CD4-positive, alpha-beta T cell treated with Interleukin-10 for 1 hour (primary cell): Measurements from ENCODE around the gene HOXA10.

Experiments used
- DNase-seq: peaks from one replicate; pipeline ENCODE4 v3.0.0-alpha.2; 2020

Gene HOXA10

DNA sequence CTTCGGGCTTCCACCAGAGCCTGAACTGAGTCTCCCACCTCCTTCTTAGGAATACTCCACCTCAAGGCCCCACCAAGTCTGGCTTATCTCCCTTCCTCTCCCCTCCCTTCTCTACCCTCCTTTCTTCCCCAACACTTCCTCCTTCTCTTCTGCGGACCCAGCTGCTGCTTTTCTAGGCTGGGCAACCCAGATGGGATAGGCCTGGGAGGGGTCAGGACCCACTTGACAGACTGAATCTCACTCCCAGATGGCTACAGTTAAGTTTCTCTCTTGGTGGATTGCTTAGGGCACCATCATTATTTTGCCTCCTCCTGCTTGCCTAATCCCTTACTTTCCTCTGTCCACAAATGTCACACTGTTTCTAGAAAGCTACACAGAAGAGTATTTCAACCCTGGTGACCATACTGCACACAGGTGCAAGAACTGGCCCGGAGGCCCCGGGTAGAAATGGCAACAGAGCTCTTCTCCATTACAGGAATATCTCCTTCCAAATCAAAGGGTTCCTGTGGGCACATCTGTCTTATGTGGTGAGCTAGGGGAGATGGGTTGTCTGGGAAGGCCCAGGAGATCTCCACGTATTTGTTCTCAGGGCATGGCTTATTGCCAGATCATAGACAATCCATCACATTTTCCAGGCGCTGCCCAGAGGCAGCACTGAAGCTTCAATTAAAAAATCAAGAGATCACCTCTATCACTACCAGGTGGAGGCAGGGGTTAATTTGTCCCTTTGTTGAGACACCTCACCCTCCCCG lies 16.1 kb upstream of the HOXA10 start:
- no peak for DNase-seq

DNA sequence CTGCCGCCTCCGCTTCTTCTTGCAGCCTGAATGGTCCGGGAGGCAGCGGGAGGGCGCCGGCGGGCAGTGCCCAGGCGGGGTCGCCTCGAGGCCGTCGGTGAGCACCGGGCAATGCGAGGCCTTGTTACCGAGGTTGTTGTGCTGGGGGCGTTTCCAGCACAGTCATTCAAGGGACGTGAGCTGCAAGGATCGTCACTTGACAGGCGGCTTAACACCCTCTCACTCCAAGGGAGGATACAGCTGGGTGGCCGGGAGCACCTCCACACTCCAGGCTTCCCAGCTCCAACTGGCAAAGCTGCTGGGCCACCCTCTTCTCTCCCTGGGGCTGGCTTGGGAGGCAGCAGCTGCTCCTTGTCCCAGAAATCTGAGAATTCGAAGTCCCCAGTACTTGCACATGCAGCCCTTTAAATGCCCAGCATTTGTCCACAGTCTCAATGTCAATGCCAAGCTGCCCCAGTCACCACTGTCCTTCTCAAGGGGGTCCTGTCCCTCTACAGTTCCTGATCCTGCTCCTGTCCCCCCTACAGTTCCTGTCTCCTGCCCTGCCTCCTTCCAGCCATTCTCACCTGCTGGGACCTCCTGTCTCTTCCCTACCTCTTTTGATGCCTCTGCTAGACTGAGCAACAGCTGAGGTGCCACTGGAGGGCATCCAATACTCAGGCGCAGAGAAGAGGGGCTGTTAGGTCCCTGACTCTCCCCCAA lies 15.3 kb upstream of the HOXA10 start:
- DNase-seq, result no peak

DNA sequence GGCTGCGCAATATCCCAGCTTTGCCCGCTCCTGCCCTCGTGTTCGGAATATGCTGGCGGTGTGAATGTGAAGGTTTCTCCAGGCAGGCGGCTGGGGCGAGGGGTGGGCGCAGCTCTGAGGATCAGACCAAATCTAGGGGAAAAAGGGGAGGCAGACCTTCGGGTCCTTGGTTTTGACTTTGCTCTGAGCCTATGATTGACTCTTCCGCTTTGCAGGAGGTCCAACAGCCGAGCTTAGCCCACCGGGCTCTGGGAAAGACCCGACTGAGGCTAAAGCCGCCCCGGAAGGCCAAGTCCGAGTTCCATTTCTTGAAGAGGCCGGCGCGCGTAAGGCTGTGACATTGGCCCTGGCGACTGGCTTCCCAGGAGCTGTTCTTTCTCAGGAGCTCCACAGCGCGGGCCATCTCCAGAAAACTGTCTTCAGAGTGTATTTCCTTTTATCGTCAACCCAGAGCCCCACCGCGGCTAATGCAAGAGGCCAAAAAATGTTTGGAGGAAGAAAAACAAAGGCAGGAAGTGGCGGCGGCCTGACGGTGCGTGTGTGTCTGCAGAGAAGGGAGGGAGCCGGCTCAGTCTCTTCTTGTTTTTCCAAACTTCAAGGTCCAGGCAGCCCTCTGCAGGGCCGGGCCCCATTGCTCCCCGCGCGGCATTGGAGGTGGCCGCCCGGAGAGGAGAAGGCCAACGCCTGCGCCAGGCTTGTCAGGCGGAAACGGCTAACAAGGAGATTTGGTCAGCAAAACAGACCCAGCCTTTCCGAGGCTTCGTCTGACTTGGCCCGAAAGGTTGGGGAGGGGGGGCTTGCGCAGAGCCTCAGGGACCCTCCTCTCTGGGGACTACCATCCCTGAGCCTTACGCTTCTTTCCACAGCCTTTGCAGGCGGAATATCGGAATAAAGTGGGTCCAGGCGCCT lies 14.5 kb upstream of the HOXA10 start:
- DNase-seq, result peak; percentile 41

DNA sequence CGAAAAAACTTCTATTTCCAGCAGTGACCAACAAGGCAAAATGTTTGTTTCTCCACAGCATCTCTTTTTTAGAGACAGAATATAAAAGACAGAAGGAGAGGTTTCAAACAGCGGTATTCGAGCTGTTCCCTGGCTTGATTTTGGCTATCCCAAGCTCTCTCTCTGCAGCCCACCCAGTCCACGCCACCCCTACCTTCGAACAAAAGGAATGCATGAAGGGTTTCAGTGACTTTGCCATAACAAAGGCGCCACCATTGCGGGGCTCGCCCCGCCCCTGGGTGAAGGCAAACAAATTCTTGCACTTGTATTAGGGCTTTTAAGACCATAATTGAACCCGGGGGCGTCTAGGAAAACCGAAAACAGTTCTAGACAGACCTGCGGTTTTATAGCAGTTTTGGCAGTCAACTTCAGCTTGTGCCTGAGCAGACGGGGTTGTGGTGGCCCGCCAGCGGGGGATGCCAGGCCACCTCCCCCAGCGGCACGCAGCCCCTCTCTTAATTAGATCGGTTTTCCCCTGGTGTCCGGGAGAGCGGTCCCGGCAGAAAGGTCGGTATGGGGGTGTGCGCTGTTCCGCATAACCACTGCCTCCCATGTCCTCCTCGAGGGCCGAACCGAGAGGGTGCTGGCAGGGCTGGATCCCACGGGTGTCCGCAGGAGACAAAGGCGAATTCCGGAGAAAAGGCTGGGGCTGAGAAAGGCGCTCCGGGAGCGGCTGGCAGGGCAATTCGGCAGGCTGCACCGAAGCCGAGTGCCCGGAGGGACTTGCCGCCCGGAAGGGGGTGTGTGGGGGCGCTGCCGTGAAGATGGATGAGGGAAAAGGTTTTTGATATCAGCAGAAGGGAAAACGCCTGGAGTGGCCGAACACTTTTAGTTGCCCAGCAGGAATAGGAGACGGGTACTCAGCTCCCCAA lies 13.6 kb upstream of the HOXA10 start:
- no peak for DNase-seq

DNA sequence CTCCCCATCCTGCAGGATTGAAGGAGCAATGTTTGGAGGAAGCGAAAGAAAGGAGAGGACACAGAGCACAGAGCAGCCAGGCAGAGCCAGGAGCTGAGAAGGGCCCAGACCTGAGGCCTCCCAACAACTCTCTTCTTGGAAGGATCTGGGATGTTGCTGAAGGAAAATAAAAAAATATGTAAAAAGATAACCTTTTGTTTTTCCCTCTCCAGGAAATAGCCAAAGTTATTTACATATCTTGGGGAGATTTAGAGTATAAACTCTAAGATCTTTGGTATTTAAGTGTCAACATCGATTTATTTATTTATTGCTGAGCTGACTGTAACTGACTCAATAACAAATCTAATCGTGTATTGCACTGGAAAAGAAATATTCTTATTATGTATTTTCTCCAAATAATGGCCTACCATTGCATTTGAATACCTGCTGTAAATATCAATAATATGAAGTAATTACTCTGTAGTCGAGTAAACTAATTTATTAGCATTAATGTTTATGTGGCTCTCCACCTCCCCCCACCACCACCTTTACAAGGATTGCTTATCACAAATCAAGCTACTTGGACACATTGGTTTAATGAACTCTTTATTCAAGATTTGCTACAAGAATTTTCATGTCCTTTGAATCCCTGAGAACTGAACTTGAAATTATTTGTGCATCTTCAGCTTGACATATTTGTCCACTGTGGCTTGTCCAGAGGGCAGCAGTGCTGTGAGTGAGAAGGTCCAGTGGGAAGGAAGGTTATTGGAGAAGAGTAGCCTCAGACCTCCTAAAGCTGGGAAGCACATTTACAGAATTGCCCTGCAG lies 12.8 kb upstream of the HOXA10 start:
- no peak for DNase-seq

DNA sequence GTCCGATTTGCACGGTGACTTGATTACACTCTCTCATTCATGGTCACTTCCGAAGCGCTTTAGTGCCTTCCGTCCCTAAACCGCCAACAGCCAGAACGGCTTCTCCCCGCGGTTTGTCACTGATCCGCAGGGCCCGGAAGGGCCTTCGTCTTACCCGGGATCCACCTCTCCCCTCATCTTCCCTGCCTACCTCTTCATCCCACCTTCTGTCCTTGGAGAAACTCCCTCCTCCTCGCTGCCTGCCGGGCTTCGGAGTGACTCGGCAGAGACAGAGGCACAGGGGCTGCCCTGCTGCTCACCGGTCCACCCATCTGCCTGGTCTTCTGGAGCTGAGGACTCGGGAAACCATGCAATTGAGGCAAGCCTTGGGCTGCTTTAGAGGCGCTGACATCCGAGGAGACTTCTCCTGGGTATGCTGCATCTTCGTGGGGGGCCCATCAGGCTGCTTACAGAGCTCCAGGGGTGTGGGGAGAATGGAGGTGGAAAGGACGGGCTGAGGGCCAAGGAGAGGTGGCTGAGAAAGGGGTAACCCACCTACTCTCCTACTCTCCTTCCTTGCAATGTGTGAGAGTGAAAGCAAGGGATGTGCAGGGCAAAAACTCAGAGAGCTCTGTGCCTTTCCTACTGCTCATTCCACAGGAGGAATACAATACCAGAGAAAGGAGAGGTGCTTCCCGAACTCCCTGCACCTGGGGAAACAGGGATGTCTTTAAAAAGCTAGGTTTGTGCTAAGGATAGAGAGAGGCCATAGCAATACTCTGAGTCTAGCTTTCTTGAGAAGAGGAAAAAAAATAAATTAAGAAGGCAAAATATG lies 11.9 kb upstream of the HOXA10 start:
- DNase-seq, result no peak

DNA sequence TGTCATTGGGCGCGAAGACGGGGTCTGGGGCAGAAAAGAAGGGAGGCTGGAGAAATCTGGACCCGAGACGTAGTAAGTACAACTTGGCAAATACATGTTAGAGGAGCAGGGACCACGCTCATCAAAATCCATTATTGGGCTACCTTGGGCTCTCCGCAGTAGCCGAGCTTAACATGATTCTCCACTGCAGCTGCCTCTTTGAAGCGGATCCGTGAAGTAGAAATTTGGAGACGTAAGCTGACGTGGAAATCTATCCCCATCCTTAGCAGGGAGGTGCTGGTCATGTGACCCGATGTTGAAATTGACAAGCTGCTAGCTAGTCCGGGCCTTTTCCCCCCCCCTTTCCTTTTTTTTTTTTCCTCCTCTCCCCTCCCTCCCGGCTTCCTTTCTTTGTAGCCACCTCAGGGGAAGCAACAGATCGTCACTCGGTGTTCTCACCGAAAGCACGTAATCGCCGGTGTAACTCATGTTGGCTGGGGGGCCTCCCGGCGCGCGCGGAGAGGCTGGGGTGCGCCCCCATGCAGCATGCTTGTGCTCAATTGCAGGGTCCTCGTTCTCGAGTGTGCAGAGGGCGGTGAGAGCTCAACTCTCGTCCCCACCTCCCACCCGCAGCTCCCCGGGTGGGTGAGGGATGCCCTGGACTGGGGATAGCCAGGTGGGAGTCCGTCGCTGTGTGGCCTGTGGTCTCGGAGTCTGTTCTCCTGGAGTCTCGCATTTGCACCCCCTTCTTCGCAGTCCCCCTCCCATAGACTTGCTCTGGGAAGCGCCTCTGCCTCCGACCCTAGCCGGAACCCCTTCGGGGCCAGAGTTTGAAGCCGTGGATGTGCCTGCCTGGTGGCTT lies 11.1 kb upstream of the HOXA10 start, which contains the start of gene HOXA11:
HOXA11 (minus strand) TSS at position 220 of the 841 bp plus-strand sequence; CDS start at position 132, 88 bp downstream.
- DNase-seq, result no peak

DNA sequence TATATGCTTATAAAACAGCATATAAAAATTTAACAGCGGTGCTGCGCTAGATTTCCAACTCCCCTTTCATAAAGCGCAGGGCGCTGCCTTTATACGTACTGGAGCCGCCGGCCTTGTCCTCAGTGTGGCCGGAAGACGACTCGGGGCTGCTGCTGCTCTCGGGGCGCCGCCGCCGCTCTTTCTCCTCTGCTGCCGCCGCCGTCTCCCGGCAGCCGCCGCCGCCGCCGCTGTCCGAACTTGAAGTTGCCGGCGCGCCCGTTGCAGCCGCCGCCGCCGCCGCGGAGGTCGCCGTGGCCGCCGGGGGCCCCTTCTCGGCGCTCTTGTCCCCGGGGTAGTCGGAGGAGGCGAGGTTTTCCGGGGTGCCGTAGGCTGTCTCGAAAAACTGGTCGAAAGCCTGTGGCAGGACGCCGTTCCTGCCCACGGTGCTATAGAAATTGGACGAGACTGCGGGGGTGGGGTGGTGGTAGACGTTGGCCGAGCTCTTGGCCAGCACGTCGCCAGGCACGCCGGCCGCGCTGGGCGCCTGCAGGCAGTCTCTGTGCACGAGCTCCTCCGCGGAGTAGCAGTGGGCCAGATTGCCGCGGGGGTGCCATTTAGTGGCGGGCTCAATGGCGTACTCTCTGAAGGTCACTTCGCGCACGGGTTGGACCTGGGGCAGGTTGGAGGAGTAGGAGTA lies 10.4 kb upstream of the HOXA10 start:
- DNase-seq, result peak; percentile 33

DNA sequence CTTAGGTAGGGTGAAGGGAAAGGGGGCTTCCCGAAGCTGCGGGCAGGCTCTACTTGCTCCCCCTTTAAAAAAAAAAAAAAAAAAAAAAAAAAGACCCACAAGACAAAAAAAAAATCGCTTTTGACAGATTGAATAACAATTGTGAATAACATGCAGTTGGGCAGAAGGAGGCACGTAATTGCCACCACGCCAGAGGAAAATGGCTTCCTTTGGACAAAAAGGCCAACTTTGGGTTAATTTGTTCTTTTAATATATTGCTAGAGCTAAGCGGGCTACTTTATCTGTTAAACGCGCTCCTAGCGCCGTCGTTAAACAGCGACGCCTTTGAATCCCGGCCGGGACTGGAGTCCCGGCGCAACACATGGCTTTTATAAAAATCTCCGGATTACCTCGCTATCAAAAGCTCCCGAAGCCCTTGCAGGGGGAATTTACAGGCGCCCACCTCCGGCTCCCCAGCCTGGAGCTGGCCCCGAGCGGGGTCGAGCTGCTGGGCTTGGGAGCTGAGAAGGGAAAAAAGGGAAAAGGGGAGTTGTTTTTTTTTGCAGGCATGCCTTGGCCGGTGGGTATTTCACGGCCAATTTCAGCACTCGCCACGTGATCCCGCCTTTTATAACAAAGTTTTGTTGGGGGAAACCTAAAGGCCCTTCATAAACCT lies 9.7 kb upstream of the HOXA10 start:
- DNase-seq, result no peak

DNA sequence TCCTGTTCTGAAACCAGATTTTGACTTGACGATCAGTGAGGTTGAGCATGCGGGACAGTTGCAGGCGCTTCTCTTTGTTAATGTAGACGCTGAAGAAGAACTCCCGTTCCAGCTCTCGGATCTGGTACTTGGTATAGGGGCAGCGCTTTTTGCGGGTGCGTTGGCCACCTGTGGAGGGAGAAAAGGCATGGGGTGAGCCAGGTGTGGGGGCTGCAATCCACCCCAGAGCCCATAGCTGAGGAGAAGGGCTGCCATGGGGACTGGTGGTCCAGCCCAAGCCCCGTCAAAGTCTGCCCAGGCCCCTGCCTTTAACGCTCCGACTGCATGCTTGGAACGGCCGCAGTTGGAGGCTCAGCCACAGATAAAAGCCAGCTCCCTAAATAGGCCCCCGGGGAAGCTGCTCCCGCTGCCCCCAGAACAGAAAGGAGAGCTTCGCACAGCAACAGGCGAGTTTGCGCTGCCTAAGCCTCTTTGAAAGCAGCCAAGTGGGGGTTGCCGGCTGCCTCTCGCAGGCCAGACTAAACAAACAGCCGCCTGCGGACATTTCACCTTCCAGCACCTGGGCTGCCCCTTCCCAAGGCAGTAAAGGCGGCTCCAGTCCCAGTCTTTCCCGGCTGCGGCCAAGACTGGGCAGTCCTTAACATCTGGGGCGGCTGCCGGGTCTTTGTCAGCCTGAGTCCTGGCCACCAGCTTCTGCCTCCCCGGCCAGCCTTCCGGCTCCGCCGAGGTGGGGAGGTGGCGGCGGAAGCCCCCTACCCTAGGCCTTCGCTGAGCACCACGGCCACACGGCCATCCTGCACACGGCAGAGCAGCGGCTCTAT lies 9.0 kb upstream of the HOXA10 start:
- DNase-seq, result no peak

DNA sequence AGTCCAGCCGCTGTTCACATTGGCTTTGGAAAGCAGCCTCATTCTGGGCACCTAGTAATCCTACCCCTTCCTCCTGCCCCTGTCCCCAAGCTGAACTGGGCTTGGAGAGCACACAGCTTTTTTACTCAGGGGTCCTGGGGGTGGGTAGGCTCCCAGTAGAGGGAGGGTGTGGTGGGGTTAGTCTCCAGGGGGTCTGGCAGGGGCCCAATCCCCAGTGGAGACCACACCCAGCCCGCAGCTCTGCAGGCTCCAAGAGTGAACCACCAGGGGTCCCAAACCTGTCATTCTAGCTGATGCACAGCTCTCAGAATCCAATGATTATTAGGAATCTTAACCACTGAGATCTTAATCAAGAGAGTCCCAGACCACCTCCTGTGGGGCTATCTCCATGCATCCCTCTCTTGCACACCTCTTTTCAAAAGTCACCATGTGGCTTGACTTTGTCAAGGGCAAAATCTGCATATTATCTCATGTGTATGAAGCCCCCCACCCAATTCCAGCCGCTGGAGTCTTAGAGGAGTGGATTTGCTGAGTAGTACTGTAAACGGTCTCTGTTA lies 8.2 kb upstream of the HOXA10 start:
- DNase-seq, result no peak

DNA sequence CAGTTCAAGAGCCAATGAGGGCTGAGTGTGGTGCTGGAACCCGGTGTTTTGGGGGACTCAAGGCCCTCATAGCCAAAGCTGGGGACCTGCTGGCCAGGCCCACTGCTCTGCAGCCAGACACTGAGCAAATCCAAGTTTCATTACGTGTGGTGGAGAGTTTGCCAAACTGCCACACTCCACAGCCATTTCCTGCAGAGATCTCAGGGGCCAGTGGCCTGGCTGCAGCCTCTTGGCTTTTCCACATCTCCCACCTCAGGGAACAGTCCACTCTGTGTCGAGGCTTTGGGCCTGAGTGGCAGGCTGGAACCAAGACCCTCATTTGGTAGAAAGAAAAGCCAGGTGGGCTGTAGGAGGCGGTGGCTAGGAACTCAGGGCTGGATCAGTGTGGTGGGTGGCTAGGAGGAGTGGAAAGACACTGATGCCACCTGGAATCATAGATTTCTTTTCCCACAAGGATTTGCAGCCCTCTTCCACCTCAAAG lies 7.7 kb upstream of the HOXA10 start:
- no peak for DNase-seq

DNA sequence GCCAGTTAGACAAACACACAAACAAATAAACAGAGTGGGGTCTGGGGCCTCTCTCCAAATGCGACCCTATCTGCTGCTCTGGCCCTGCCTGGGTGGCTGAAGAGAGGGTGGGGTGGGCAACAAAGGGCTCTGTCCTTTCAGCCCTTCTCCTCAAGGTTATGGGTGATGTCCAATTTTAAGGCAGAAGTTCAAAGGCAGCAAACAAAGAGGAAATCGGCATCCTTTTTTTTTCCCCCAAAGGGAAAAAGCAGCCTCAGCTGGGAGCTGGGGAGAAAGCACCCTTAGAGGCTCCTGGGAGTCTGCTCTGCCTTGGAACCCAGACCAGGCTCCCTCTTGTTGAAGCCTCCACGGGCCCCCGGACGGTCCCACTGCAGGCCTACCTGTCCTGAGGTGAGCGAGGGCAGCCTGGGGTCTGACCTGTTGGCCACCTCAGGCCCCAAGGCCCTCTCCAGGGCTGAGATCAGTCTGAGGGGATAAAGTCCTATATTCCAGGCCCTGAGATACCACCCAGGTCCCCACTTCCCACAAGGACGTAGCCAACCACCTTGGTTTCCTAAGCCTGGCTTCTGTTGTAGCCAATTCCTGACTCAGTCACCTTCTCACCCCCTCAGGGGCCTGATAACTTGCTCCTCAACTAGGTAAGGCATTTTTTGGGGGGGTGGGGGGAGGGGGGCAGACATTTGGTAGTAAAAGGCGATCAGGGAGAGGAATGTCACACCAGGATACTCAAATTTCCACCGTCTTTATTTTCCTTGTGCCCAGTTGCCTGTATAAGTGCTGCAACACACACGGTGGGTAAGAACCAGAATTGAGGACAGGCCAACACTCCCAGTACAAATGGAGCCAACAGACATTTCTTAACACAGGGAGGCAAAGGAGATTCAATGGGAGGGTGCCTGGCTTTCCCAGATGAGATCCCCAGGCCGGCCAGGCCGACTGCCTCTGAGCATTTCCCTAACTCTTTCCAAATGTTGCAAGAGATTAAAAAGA lies 6.6 kb upstream of the HOXA10 start:
- DNase-seq, result no peak

DNA sequence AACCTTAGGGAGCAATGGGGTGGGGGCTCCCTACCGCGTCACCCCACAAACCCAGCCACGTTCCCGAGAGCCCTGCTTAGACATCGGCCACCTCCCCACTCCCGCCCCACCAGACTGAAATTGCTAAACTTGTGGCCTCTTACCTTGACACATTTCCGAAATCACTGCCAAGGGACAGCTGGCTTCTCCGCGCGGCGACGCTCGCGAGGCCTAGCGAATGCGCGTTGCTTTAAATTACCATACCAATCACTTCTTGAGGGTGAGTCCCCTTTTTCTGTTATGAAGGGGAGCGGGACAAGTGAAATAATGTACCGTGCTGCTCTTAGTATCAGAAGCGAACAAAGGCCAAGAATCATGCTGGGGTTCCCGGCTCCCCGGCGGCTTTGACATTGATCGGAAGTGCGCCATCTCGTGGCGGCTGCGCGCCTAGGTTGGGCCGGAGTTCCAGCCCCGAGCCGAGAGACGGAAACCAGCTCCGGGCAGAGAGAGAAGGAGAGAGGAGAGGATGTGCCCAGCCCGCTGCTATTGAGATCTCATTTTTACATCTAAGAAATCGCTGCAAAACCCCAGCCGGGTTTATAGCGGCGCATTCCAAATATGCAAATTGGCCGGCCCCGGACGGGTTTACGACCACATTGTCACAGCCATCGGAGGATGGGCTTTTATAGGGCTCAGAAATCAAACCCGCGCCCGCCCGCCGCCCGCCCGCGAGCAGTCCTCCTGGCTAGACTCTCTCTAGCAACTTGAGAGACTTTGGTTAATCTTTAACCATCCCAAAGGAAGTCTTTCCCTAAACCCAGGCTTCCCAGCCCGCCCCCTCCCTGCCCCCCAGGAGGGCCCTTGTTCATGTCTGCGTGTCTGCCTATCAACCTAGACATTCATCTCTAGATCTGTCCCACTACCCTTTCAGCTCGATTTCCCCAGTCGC lies 5.6 kb upstream of the HOXA10 start:
- peak; percentile 60 for DNase-seq
